HepG2 (cell line): ENCODE data around the gene DNAJC7. TPM values are rescaled to one million over a fixed set of nuclear protein-coding genes. Genes with fewer than 3 reads are reported as not detected.

Experiments
- ADNP ChIP-seq: sonication (generic); formaldehyde crosslinking; IDR thresholded peaks from 2 replicates; pipeline ENCODE4 v1.4.0; 2020; ENCODE audit warnings: missing genetic modification reagents
- AFF4 ChIP-seq: sonication (generic); formaldehyde crosslinking; IDR thresholded peaks from 2 replicates; pipeline ENCODE4 v1.4.0; 2020; ENCODE audit warnings: missing genetic modification reagents
- AKAP8 ChIP-seq: sonication (generic); formaldehyde crosslinking; IDR thresholded peaks from 2 replicates; pipeline ENCODE4 v1.5.1; 2020; ENCODE audit warnings: mild to moderate bottlenecking, missing genetic modification reagents
- ARID4A ChIP-seq: sonication (generic); formaldehyde crosslinking; IDR thresholded peaks from 2 replicates; pipeline ENCODE4 v1.5.0; 2020; ENCODE audit warnings: mild to moderate bottlenecking, missing genetic modification reagents, borderline replicate concordance
- HOXA3 ChIP-seq: sonication (generic); formaldehyde crosslinking; IDR thresholded peaks from 2 replicates; pipeline ENCODE4 v1.5.0; 2020; ENCODE audit warnings: missing genetic modification reagents
- MEIS2 ChIP-seq: sonication (generic); formaldehyde crosslinking; IDR thresholded peaks from 2 replicates; pipeline ENCODE4 v1.9.0; 2021; ENCODE audit warnings: mild to moderate bottlenecking, missing genetic modification reagents
- MXI1 ChIP-seq: IDR thresholded peaks from 3 replicates; pipeline ENCODE4 v1.6.1; 2012; ENCODE audit warnings: low read depth, low read length, inconsistent platforms, borderline replicate concordance
- NCOA2 ChIP-seq: sonication (generic); formaldehyde crosslinking; IDR thresholded peaks from 2 replicates; pipeline ENCODE4 v1.8.0; 2022; ENCODE audit warnings: inconsistent platforms
- ZBTB25 ChIP-seq: IDR thresholded peaks from 2 replicates; pipeline ENCODE4 v1.6.1; 2018; ENCODE audit warnings: missing genetic modification reagents
- ZBTB26 ChIP-seq: IDR thresholded peaks from 2 replicates; pipeline ENCODE4 v1.6.1; 2016; ENCODE audit warnings: missing compliant biosample characterization, missing genetic modification reagents, borderline replicate concordance
- ZNF34 ChIP-seq: sonication (generic); formaldehyde crosslinking; IDR thresholded peaks from 2 replicates; pipeline ENCODE4 v1.4.0; 2020; ENCODE audit warnings: mild to moderate bottlenecking, missing genetic modification reagents, borderline replicate concordance
- ZNF574 ChIP-seq: sonication (generic); formaldehyde crosslinking; IDR thresholded peaks from 2 replicates; pipeline ENCODE4 v1.4.0; 2020; ENCODE audit warnings: missing genetic modification reagents
- ZNF792 ChIP-seq: IDR thresholded peaks from 2 replicates; pipeline ENCODE4 v1.6.1; 2016
- polyA plus RNA-seq, 8 experiments: library from polyadenylated mRNA; depleted of rRNA in 3 of 8; stranded (reverse) in 7 of 8; unstranded in 1 of 8; fragments of >200 nt; fragmentation: Illumina TruSeq in 4 of 8; extraction: Trizol in 4 of 8; gene quantifications; 2 replicates each; pipeline versions ENCODE4 v1.2.1 to v1.2.3, GENCODE V29; 2011 to 2016; ENCODE audit warnings: low read depth in 4 of 8, missing spikeins in 1 of 8, mixed read lengths in 1 of 8; ENCODE audit not compliant: insufficient read depth in 1 of 8
- total RNA-seq, 5 experiments: library from RNA; depleted of rRNA; stranded (reverse); fragments of >200 nt; fragmentation: Illumina TruSeq; extraction: Trizol; gene quantifications; 2 replicates each; pipeline ENCODE4 v1.2.3, GENCODE V29; 2016; ENCODE audit warnings: low read depth in 1 of 5

DNAJC7 gene
- total and polyA plus RNA-seq, 2 of the 13 experiments (the other 11 are each of a cell fraction or from before 2014, with no cell fraction given) = 47.7 to 132 TPM

GRCh38 chr17:41957031-41957868 is 60.0 kb downstream of the DNAJC7 start (continued):
- TF ChIP-seq ZBTB26 (no peak), HOXA3 (CRISPR knock-in tag) (peak; percentile 43; the same call in 1 of the 2 replicates), ZNF574 (CRISPR knock-in tag) (0 out of 2 replicates have a peak, but pooled peaks have one; percentile 36), MXI1 (no peak), ZBTB25 (CRISPR knock-in tag) (peak; percentile 33; the same call in 1 of the 2 replicates), AKAP8 (no peak), ZNF792 (CRISPR knock-in tag) (0 out of 2 replicates have a peak, but pooled peaks have one; percentile 15), ZNF34 (no peak), ARID4A (peak; percentile 26; the same call in 1 of the 2 replicates), ADNP (CRISPR knock-in tag) (no peak), AFF4 (CRISPR knock-in tag) (no peak), MEIS2 (CRISPR knock-in tag) (0 out of 2 replicates have a peak, but pooled peaks have one; percentile 34), NCOA2 (peak; percentile 73)
